IPS DF 6.9 (cell line): ENCODE results near the gene ANGPTL5.

Experiments used
- DNase-seq: peaks from one replicate; pipeline ENCODE4 v3.0.0-alpha.2; 2013; ENCODE audit warnings: low read depth, low spot score
- H3K27ac ChIP-seq: one replicate; pipeline ENCODE4 v1.5.1; 2013; ENCODE audit warnings: low read length, control low read depth
- H3K27me3 ChIP-seq: 2 replicates; pipeline ENCODE4 v1.6.1; 2013; ENCODE audit warnings: mild to moderate bottlenecking, low read length; ENCODE audit not compliant: control insufficient read depth, insufficient read depth
- H3K36me3 ChIP-seq: 2 replicates; pipeline ENCODE4 v1.6.1; 2013; ENCODE audit warnings: low read length; ENCODE audit not compliant: control insufficient read depth, insufficient read depth
- H3K4me1 ChIP-seq: 2 replicates; pipeline ENCODE4 v1.6.1; 2013; ENCODE audit warnings: low read length; ENCODE audit not compliant: control insufficient read depth, insufficient read depth
- H3K4me3 ChIP-seq: 2 replicates; pipeline ENCODE4 v1.5.1; 2013; ENCODE audit warnings: mild to moderate bottlenecking, low read length
- H3K9me3 ChIP-seq: 2 replicates; pipeline ENCODE4 v1.6.1; 2013; ENCODE audit warnings: low read length, inconsistent platforms; ENCODE audit not compliant: control insufficient read depth, insufficient read depth
- WGBS: extraction: QIAGEN DNeasy Blood & Tissue Kit; methylation state at CpG from one replicate; pipeline ENCODE4 v1.1.7; 2013; ENCODE audit warnings: mixed read lengths, missing lambda C conversion rate; ENCODE audit not compliant: insufficient read length, insufficient coverage; 5-methylcytosine and 5-hydroxymethylcytosine counted together

Gene ANGPTL5

DNA sequence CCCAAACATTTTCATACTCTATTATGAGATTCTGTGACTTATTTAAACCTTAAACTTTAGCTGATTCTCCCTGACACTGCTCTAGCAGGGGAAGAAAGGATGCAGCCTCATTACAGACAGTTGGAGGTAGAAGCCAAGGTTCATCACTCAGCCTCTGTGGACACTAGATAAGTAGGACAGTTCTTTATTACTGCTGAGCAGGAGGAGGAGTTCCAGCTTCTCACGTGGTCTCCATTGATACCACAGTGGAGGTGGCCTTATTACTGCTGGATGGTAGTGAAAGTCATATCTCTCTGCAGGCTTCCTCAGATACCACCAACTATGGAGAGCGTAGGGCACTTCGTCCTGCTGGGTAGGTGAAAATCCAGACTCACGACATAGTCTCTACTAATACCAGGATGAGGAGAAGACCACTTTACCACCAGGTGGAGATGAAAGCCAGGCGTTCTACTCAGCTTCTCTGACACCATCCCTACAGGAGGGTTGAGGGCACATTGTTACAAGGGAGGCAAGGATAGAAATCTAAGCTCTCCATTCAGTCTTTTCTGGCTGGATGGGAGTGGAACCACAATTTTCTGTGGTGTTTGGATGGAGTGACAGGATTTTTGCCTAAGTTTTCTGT lies 13.1 kb upstream of the ANGPTL5 start:
- no peaks in the 10 kb centered on the region for H3K9me3 ChIP-seq
- no peak for DNase-seq
- no peaks in the 10 kb centered on the region for H3K36me3 ChIP-seq
- no peak overlapping the region for H3K4me3 ChIP-seq
- no peak overlapping the region for H3K27ac ChIP-seq
- no CpG with 5 or more reads among the region's 5 CpGs for WGBS
- no peaks in the 10 kb centered on the region for H3K27me3 ChIP-seq
- H3K4me1 ChIP-seq, result no peaks in the 10 kb centered on the region

DNA sequence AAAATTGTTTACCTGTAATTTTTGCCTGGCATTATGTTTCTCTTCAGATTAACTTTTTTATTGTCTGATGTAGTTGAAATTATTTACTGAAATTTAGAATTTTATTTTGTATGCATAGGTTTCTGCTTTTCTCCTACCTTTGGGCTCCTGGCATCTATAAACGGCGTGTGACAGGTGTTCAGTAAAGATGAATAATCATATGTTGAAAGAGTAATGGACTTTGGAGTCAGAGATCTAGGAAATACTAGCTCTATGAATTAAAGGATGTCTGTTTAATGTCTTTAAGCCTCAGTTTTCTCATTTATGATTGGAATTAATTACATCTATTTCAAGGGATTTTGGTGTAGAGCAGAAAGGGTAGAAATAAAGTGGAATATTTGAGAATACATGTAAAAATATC lies 7.2 kb upstream of the ANGPTL5 start:
- DNase-seq, result no peak
- WGBS, result no CpG with 5 or more reads among the region's 2 CpGs

DNA sequence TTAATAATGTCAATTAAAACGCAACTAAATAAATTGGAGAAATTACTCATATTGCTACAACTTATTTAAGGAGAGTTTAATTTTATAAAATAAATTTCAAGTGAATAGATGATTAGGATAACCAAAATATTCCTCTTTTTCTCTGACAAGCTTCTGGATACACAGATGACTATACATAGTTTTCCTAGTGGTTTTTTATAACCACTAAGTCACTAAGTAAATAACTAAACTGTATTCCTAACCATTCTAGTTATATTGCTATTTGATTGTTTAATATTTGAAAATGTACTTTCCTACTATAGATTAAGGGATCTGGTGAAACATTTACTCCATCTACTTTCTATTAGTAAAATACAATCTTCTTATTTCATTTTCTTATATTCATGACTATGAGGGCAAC lies 4.7 kb upstream of the ANGPTL5 start:
- DNase-seq, result no peak
- no peaks in the 10 kb centered on the region for H3K27me3 ChIP-seq
- no peaks in the 10 kb centered on the region for H3K9me3 ChIP-seq
- H3K4me3 ChIP-seq, result no peak overlapping the region
- WGBS, result no CpG with 5 or more reads among the region's 1 CpG
- no peaks in the 10 kb centered on the region for H3K4me1 ChIP-seq
- H3K36me3 ChIP-seq, result no peaks in the 10 kb centered on the region
- H3K27ac ChIP-seq, result no peak overlapping the region

More for the DNA sequence above, 7.2 kb upstream of the ANGPTL5 start:
- Histone ChIP-seq H3K27ac (no peak overlapping the region), H3K4me3 (no peak overlapping the region), H3K27me3 (no peaks in the 10 kb centered on the region), H3K36me3 (no peaks in the 10 kb centered on the region), H3K4me1 (no peaks in the 10 kb centered on the region), H3K9me3 (no peaks in the 10 kb centered on the region)

DNA sequence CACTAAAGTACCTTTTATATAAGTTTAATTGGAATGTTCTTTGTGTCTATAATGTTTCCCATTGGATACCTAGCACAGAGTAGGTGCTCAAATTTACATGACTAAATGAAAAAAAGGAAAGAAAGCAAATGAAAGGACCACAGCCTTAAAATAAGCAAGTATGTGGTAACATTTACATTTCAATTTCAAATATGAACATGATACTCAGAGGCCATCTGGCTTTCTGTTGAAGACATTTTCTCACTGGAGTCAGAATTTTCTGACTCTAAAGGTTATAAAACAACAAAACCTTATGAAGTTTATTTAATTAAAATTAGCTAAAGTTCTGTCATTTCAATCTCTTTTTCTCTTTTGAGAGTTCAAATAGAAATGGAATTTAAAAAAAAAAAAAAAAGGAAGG lies 904 bp upstream of the ANGPTL5 start:
- DNase-seq, result no peak
- H3K9me3 ChIP-seq, result no peaks in the 10 kb centered on the region
- no peak overlapping the region for H3K4me3 ChIP-seq
- H3K4me1 ChIP-seq, result no peaks in the 10 kb centered on the region; the same call in 1 of the 2 replicates
- no peak overlapping the region for H3K27ac ChIP-seq
- no peaks in the 10 kb centered on the region for H3K27me3 ChIP-seq
- no peaks in the 10 kb centered on the region for H3K36me3 ChIP-seq

DNA sequence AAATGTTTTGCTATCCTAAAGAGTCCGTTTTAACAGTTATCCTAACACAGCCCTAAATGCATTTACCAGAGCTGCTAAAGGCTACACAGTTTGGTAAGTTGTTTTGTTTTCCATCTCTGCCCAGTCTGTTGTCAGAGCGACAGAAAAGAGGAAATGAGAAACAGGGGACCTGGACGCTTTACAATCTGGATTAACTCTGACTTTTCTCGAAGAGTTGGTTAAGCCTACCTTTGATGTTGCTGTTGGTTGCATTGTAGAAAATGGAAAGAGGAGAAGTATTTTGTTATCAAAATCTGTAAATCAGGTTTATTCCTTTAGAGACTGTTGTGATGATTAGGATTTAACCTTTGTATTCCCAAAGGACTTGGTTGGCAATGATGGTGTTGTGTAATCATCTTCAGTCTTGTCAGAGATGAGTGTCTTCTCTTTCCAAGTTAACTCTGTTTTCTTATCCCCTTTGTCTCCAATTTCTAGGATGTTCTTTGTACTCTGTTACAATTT lies 481 bp downstream of the ANGPTL5 start:
- no CpG with 5 or more reads among the region's 4 CpGs for WGBS
- Histone ChIP-seq H3K27me3 (no peaks in the 10 kb centered on the region), H3K9me3 (no peaks in the 10 kb centered on the region), H3K36me3 (no peaks in the 10 kb centered on the region), H3K27ac (no peak overlapping the region), H3K4me3 (no peak overlapping the region), H3K4me1 (no peaks in the 10 kb centered on the region; the same call in 1 of the 2 replicates)
- no peak for DNase-seq

DNA sequence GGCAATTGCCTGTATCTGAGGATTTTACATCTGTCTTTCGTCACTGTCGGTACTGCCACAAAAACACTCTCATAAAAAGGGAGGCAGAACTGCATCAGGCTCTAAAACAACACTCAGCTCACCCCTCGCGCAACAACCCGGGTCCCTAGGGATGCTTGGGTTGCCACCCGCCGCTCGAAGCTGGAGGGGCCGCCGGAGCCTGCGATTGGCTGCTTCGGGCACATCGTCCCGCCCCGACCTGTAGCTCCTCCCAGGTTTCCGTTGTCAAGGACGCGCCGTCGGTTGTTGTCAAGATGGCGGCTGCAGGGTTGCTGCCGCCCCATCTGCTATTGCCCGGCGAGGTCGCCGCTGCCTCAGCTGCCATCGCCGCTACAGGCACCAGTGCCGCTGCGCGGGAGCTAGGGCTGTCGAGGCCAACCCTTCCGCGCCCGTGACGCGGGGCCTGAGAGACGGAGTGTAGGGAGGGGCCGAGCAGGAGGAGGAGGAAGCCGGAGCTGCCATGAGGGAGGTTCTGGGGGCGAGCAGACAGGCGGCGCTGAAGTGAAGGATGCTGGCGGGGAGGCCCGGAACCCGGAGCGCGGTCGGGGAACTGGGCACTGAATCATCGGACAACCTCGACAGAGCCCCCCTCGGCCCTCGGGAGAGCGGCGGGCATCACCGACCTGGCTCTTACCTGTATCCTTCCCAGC lies 1.4 kb downstream of the ANGPTL5 start, which contains the start of gene CEP126:
TSS of gene CEP126 (plus strand) at position 273 of the 689 bp plus-strand sequence. CDS start at position 548, 275 bp downstream.
- H3K27ac ChIP-seq, result no peak within 1 kb of the TSS
- no peaks in the 10 kb centered on the region; the same call in 1 of the 2 replicates for H3K4me1 ChIP-seq
- peak; percentile 76 for DNase-seq
- no CpG with 5 or more reads among the region's 56 CpGs for WGBS
- H3K4me3 ChIP-seq, result peak within 1 kb of the TSS; percentile 56
- H3K36me3 ChIP-seq, result no peaks in the 10 kb centered on the region
- H3K9me3 ChIP-seq, result no peaks in the 10 kb centered on the region
- no peaks in the 10 kb centered on the region for H3K27me3 ChIP-seq

DNA sequence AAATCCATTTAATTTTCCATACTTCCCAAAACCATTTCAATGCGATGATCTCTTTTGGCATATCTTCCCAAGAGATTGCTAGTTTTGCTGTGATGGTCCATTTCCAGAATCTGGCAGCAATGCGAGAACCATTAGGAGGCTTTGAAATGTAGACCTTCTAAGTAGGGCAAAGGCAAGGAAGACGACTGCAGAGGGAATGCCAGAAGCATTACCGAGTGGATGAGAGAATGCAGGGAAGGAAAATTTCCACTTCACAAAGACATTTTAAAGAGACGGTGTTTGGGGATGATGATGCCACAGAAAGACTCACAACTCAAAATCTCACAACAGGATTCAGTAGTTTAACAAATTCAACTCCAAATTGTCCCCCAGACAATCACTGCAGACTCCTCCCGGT lies 2.0 kb downstream of the ANGPTL5 start:
- no CpG with 5 or more reads among the region's 6 CpGs for WGBS
- Histone ChIP-seq H3K27me3 (no peaks in the 10 kb centered on the region), H3K4me1 (no peaks in the 10 kb centered on the region; the same call in 1 of the 2 replicates), H3K4me3 (peak overlapping the region; percentile 56; the same call in 1 of the 2 replicates), H3K27ac (no peak overlapping the region), H3K36me3 (no peaks in the 10 kb centered on the region), H3K9me3 (no peaks in the 10 kb centered on the region)
- no peak for DNase-seq

DNA sequence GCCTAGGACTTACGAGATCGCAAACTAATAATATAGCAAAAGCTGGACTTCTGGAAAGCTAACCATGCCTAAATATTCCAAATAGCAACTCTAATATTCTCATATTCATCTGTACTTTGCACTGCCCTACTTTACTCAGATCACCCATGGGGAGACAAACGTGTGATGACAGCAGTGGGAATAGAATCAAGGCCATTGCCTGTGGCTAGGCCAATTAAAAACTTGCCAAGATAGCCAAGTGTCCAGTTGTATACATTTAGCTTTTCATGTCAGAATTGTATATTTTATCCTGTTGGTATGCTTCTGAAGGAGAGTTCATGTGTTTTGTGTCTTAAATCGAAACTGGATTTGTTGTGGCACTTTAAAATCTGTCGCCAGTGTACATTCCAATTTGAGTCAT lies 2.7 kb downstream of the ANGPTL5 start:
- WGBS, result no CpG with 5 or more reads among the region's 5 CpGs
- no peak overlapping the region for H3K27ac ChIP-seq

DNA sequence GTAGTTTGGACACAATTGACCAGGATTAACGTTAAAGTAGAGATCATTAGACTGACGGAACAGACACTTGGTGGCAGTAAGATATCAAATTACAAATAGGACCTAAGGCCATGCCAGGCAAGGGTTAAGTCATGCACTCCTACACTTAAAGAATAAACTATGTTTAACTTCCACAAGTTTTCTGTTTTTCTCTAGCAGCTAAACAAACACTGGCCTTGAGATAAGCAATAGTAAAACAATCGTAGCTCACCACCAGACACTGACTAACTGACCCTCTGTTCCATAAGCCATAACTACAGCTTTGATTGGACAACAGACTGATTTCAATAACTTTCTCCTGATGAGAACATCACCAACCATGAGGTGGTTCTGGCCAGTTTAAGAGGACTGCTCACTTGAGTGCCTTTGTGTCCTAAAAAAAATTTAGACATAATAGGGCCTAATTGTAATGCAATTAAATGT lies 3.5 kb downstream of the ANGPTL5 start:
- no peak for DNase-seq
- Histone ChIP-seq H3K36me3 (no peaks in the 10 kb centered on the region), H3K27me3 (no peaks in the 10 kb centered on the region), H3K9me3 (no peaks in the 10 kb centered on the region), H3K27ac (no peak overlapping the region), H3K4me1 (no peaks in the 10 kb centered on the region; the same call in 1 of the 2 replicates), H3K4me3 (no peak overlapping the region)
- no CpG with 5 or more reads among the region's 3 CpGs for WGBS

More for the DNA sequence above, 2.7 kb downstream of the ANGPTL5 start:
- H3K27me3 ChIP-seq, result no peaks in the 10 kb centered on the region
- DNase-seq, result no peak
- no peak overlapping the region for H3K4me3 ChIP-seq
- H3K4me1 ChIP-seq, result no peaks in the 10 kb centered on the region; the same call in 1 of the 2 replicates
- H3K36me3 ChIP-seq, result no peaks in the 10 kb centered on the region
- H3K9me3 ChIP-seq, result no peaks in the 10 kb centered on the region

DNA sequence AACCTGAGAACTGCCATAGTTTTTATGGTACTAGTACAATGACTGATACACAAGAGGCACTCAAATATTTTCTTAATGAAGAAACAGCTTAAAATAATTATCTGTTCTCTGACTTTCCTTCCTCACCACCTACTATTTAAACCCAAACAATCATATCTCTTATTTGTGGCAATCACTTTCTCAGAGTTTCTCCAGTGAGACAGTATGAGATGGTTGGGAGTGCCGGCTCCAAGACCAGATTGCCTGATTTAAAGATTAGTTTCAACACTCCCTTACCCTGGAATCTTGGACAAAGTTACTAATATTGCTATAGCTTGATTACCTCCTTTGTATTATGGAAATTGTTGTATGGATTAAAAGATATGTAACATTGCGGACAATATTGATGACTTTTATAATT lies 7.2 kb downstream of the ANGPTL5 start:
- no peaks in the 10 kb centered on the region for H3K36me3 ChIP-seq
- no peaks in the 10 kb centered on the region for H3K27me3 ChIP-seq
- DNase-seq, result no peak
- WGBS, result no CpG with 5 or more reads among the region's 2 CpGs
- no peaks in the 10 kb centered on the region; the same call in 1 of the 2 replicates for H3K4me1 ChIP-seq
- H3K27ac ChIP-seq, result no peak overlapping the region
- no peak overlapping the region for H3K4me3 ChIP-seq
- H3K9me3 ChIP-seq, result no peaks in the 10 kb centered on the region
